Measurements from ENCODE around the gene DMBT1.

Gene DMBT1

DNA sequence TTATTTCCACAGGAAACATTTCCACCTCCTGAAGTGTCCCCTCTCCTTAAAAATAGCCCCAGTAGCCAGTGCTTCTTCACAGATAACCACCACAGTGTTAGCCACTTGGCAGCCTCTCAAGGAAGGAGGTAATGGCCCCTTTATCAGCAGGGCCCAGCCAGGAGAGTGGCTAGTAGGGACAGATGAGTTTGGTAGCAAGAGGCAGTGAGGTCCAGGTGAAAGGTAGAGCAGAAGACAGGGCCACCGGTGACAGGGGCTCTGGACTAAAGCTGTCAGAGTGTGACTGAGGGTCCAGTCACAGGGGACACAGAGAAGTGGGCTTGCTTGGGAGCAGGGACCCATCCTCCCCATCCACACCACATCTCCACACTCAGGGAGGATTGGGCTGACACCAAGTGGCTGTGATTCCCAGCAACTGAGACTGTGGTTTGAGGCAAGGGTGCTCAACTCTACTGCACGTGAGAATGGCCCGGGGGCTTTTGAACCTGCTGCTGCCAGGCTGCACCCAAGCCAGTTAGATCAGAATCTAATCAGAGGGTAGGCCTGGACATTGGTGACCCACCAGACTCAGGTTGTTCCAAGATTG, 86.9 kb downstream of the DMBT1 start:
- DNase-seq (ENCODE audit: low read depth): no peak

DNA sequence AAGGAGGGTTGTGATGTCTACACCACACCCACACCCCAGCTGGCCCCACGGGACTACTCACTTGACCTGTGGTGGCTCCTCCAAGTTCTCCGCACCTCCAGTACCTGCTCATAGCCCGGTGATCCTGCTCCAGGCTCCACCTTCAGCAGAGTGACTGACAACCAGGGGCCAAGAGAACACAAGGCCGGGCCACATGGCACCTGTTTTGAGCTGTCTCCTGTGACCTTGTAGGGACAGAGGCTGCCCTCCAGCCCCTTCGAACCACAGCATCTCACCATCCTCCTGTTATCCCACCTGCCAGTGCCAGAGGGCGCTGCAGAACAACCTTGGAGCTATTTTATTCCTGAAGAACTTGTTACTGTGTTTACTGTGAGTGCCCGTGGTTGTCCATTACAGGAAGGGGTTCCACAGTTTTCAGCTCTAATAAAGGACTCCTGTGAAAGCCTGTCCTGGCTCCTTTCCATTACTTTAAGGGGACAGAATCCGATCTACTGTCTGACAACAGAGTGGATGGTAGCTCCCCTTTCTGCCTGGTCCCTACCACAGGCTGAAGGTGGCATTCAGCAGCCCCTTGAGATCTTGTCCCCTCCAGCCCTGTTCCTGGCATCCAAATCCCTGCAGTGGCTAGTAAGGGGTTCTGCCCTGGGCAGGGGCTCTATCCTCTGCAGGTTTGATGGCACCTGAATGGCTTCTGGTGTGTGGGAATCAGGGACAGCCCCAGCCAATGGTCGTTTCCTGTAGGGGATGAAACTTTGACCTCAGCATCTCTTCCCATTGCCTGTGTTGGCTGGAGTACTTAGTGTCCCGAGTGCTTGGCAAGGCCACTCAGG, 88.3 kb downstream of the DMBT1 start:
- peak; percentile 8 for DNase-seq (ENCODE audit: low read depth)

DNA sequence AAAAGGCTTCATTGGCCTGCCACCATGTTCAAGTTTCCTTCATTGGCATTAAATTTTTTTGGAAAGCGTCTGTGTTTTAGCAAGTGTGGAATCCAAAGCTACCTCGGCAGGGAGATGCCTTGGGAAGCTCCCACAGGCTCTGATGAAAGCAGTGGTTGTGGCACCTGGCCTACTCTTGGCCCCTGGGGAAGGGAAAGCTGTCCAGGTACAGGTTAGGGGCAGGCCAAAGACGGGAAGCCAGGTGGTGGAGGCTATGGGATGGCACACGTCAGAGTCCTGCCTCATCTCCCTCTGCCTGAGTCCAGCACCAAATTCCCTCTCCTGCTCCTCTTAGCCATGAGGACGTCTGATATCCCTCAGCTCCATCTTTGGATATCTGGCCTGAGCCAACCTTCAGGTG, 89.3 kb downstream of the DMBT1 start:
- DNase-seq (ENCODE audit: low read depth): no peak

DNA sequence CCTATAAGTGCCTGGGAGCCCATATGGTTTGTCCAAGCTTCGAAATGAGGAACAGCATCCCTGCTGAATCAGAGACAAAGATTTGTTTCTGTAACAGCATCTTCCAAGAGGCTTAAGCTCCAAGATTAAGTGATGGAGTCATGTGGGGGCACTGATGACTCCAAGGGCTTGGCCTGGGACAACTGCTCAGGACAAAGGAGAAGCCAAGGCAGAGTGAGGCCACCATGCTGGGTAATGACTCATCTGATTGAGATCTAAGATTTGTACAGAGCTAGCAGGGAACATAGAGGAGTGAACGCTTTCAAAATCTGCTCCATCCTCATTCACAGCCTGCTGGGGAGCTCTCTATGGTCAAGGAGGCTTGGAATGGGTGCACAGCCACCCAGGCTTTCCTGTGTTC, 89.8 kb downstream of the DMBT1 start:
- no peak for DNase-seq (ENCODE audit: low read depth)

DNA sequence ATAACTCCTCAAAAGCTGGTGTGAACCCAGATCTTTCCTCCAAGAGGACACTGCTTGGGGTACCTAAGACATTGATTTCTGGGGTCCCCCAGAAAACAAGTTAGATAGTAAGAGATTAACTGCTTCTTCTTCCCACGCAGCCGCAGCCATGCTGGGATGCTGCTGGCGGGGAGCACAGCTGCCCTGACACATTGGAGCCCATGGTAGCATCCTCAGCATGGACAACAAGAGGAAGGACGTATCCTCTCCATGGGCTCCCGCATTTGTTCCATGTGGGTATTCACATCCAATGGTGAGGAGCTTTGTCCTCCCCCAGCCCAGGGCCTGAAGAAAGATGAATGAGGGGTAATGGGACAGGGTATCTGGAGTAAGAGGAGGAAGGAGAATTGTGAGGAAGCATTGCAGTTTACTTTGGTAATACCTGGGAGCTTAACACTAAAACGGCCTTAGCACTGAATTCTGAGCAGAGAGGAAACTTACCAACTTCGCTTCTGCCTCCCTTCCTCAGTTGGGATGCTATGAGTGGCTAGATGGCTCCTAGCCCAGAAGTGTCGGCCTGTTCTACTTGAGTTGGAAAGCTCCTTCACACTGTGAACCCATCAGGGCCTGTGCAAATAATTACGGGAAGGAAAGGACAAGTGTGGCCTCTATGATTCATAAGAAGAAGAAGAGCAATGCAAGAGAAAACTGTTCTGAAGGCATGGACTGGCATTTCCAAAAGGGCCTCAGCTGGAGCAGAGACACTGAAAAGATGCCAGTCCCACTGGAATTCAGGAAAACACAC, 95.2 kb downstream of the DMBT1 start:
- no peak for DNase-seq (ENCODE audit: low read depth)

DNA sequence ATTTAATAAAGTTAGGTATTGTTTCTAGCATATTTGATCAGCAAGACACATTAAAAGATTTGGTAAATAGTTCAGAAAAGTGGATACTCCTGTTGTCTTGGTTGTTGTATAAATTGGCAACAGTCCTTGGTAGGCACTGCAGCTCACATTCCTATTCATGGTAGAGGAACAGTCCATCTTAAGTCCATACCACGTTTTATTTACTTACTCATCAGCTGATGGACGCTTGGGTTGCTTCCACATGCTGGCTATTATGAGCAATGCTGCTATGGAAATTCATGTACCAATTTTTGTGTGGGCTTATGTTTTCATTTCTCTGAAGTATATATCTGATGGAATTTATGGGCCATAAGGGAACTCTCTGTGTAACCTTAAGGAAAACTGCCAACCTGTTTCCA, 95.8 kb downstream of the DMBT1 start:
- no peak for DNase-seq (ENCODE audit: low read depth)

DNA sequence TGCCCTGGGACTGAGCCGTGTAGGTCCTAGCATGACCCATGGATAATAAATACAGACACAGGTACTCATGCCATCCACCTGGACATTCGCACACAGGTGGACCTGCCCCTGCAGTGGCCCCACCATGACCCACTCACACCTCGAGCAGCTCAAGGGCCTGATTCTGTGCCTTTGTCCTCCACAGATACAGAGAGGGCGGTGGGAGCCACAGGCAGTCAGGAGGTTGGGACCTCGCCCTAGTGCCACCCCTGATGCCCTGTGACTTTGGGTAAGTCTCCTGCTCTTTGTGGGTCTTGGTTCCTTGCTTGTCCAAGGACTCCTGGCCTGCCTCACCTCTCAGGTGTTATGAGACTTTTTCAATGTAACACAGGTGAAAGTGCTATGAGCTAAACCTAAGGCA, 96.2 kb downstream of the DMBT1 start:
- DNase-seq (ENCODE audit: low read depth): no peak

DNA sequence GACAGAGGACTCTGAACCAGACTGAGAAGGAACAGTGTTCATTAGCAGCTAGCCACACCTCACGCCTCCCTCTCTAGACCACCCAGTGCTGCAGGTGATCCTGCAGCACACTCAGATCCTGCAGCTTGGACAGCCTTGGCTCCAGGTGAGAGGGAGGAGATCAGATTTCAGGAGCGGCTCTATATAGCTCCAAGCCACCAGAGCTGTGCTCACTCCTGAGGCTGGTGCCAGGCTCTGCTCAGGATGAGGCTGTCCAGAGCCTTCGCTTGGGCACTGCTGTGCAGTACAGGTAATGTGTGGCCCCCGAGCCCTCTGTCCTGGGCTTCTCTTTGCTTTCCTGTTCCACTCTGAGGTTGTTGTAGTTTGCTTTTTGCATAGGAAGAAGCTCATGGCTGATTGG, 96.7 kb downstream of the DMBT1 start:
- DNase-seq (ENCODE audit: low read depth): no peak

DNA sequence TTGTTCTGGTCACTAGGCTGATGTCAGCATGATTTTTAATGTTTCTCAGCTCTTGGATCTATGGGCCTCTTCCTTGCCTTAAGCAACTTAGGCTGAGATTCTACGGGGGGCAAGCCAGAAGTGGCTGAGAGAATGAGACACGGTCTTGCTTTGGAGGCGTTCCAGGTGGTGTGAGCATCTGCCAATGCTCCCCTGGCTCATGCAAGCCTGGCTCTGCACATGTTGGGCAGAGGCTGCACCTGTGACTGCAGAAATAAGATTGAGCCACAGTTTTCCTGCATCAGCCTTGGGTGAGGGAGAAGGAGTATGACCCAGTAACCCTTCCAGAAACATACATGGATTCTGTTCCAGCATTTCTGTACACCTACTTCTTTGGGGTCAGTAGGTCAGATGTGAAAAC, 97.2 kb downstream of the DMBT1 start:
- no peak for DNase-seq (ENCODE audit: low read depth)

DNA sequence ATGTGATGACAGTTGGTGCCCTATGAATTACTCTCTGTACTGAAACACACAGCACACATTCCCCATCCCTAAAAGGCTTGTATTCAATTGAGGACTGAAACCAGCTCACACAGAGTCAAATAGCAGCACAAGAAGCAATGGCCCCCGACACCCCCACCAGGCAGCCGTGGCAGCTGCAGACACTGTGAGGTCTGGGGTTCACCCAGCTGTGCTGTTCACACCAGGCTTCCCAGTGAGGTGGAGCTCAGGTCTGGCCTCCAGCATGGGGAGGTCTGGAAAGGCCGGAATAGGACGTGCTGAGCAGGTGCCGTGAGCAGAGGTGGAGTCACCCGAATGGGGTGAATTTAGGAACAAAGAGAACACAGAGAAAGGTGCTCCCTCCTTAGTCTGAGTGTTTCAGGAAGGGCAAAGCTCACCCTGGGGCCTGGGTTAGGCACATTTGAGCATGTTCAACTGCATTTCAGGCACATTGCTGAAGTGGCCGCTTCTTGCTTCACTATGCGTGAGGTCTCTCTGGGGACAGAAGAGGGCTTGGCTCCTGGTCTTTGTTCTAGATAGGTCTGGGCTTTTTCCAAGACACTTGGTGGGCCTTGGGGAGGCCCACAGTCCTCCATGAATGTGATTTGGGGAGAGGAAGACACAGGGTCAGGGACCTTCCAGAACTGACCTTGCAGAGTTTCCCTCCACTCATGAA, 97.9 kb downstream of the DMBT1 start:
- DNase-seq (ENCODE audit: low read depth): no peak

DNA sequence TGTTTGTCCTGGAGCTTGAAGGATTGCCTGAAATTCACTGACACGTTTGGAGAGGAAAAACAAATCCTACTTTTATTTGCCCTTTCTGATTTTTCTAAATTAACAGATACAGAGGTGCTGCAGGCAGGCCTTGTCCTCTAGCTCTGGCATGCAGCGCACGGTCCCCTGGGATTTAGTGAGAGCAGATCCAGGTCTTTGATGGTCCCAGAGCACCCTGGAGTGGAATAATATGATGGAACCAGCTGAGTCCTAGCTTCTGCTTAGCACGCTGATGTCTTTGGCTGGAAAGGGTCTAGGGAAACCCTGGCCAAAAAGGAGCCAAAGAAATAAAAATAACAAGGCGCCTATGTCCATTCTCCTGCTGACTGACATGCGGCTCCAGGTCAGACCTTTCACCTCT, 98.6 kb downstream of the DMBT1 start:
- DNase-seq (ENCODE audit: low read depth): no peak

DNA sequence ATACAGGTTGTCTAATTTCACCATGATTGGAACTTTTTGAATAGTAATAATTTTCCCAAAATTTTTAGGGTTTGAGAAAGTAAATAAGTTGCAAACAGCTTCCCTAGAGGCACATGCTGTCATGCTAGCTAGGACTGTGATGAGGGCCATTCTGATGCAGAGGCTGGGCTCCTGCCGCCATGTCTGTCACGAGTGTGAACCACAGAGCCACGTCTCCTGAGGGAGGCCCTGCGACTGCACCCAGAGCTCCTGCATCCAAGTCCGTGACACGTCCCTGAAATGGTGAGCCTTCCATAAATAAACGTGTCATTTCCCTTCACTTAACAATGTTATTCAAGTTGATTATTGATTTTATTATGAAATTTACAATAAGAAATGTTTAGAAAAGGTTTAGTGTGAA, 99.1 kb downstream of the DMBT1 start:
- DNase-seq (ENCODE audit: low read depth): no peak

DNA sequence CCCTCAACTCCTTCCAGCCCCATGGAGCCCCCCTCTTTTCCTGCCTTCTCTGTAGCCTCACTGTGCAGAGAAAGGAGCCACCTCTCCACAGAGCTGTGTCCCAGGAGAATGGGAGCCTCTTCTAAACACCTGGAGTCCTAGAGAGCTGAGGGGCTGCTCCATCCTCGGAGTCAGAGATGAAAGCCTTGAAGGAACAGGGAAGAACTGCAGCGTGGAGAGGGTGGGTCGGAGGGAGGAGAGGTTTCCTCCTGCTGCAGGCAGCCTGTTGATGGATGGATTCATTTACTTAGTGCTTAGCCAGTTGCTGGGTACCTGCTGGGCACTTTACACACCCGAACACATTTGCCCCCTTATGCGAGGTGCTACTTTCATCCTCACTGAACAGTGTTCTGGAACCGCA, 100.1 kb downstream of the DMBT1 start:
- DNase-seq (ENCODE audit: low read depth): no peak

DNA sequence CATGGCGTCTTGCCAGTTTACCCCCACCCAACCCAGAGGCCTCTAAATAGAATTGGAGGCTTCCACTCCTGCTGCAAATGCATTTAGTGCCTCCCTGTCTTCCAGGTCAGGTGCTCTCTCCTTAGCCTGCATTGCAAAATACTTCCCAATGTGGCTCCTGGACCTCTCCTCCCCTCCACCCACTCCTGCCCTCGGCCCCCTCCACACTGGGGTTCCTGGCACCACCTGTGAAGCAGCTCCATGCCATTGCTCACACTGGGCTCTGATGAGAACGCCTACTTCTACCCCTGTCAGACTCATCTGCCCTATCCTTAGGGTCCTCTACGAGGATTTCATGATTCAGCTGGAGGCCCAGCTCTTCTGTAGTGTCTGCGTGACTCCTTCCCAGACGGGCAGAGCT, 101.7 kb downstream of the DMBT1 start:
- no peak for DNase-seq (ENCODE audit: low read depth)

DNA sequence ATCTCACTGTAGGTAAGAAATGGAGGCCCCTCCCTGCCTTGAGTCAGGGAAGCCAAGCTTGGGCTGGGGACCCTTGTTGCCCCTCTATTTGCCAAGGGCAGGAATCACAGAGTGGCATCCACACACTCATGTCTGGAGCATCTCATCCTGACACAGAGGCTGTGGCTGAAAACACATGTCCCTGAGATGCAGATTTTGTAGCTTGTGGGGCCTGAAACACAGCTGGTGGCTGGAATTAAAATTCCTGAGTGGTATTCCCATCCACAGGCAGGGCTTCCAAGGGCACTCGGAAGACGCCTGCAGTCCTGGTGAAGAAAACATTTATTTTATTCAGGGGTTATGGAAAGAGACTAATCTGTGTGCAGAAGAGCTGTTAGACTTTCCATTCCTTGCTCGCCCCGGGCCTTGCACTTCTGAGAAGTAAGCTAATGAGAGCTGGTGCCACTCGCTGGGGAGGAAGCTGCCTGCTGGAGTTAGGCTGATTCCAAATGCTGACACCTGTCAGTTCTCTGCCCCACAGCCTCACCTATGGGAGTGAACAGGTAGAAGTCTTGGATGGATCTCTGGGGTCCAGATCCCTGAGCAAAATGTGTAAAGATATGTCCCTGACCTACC, 103.1 kb downstream of the DMBT1 start:
- DNase-seq (ENCODE audit: low read depth): no peak

DNA sequence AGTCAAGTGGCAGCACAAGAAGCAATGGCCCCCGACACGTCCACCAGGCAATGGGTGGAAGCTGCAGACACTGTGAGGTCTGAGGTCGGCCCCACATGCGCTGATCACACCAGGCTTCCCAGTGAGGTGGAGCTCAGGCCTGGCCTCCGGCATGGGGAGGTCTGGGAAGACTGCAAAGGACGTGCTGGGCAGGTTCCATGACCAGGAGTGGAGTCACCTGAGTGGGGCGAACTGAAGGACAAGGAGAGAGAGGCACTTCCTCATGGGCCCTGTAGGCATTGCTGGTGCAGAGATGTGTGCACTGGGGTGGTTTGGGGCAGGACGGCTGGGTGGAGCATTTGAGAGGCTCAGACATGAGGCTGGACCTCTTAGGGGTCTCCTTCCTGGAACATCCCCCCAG, 103.9 kb downstream of the DMBT1 start:
- no peak for DNase-seq (ENCODE audit: low read depth)

DNA sequence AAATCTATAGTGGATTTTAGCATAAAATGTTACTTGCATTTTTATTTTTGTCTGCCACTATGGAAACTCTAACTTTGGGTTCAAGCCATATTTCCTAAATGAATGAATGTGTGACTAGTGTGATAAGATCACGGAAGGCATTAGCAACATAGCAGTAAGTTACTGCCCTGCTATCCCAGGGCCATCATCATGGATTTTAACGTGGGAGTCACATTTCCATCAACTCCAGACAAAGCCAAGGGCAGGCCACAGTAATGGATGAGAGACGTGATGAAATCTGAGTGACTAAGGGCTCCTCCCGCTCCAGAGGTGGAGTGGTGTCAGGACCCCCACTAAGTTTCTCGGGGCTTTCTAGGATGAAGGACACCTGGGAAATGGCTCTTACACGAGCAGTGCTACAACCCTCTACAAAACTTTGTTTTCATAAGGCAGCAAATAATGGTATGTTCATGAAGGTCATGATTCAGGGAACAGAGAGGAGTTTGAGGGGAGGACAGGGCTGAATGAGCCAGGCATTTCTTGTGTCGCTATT, 104.8 kb downstream of the DMBT1 start:
- no peak for DNase-seq (ENCODE audit: low read depth)

DNA sequence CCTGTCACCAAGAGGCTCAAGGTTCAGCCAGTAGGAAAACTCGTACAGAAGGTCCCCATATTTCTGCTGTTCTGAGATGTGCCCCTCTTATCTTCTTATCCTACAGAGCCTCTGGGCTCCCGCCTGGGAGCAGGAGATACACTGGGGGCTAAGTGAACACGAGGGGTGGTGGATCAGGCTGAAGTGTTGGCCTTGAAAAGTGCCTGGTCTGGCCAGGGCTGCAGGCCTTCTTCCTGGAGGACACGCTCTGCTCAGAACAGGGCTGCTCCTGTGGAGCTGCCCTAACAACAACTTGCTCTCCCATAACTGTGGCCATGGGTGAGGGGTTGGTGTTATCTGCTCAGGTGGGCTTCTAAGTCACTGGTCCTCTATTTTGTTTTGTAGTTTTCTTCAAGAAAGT, 105.4 kb downstream of the DMBT1 start:
- DNase-seq (ENCODE audit: low read depth): no peak

DNA sequence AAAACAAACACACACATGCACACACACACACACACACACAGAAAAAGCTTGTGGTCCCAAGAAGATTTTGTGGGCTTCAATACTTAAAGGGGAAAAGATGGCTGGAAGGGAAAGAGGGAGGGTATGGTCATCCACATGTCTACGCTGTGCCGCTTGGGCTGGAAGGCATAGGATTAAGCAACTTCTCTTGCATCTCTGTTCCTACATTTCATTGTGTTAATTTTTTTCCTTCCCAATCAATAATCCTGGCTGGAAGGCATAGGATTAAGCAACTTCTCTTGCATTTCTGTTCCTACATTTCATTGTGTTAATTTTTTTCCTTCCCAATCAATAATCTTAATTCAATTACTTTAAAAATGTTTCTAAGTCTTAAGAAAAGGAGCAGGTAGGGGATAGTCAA, 108.5 kb downstream of the DMBT1 start:
- DNase-seq (ENCODE audit: low read depth): no peak

DNA sequence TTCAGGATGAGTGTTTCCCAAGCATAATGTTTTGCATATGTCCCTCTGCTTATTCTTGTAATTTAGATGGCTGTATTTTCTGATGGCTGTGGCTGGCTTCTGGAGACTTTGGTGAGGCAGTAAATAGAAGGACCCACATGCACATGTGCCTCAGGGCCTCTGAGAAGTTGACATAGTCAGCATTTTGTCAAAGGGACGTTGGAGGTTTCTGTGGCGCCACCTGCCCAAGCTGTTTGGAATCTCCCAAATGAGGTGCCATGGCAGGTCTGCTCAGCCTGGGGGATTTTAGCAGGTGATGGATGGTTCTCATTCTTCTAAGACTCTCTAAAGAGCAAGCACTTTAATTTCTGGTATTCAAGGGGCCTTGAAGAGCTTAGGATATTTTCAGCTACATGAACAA, 109.3 kb downstream of the DMBT1 start:
- no peak for DNase-seq (ENCODE audit: low read depth)

DNA sequence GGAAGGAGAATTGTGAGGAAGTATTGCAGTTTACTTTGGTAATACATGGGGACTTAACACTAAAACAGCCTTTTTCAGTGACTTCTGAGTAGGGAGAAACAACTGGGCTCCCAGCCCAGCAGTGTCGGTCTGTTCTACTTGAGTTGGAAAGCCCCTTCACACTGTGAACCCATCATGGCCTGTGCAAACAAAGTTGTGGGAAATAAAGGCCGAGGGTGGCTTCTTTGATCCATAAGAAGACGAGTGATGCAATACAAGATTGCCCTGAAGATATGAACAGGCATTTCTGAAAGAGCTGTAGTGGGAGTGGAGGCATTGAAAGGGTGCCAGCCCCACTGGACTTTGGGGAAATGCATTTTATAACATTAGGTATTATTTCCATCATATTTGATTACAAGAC, 110.8 kb downstream of the DMBT1 start:
- no peak for DNase-seq (ENCODE audit: low read depth)

DNA sequence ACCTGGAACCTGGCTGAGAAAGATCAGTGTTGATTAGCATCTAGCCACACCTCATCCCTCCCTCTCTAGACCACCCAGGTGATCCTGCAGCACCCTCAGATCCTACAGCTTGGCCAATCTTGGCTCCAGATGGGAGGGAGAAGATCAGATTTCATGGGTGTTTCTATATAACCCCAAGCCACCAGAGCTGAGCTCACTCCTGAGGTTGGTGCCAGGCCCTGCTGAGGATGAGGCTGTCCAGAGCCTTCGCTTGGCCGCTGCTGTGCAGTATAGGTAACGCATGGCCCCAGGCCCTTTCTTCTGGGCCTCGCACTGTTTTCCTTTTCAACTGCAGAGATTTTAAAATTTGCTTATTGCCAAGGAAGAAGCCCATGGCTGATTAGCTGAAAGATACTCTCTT, 112.1 kb downstream of the DMBT1 start:
- no peak for DNase-seq (ENCODE audit: low read depth)
